Measurements from ENCODE around the gene TUBA4A.
A peak's percentile ranks its signal among the peaks of the same experiment; 100 is the strongest.
"Not testable (repeated sequence)": the region's sequence is repeated elsewhere in the genome, so short reads cannot be mapped to it uniquely, and the experiment has no call there.

Gene TUBA4A

GRCh38 chr2:219204425-219205164 is 49.1 kb downstream of the TUBA4A start:
- Histone ChIP-seq H3K36me3 (replicated peaks) (peaks cover 8% of the 10 kb centered on the region; the same call in 1 of the 2 replicates), H3K4me3 (no peak overlapping the region), H3K27me3 (ENCODE audit: low read depth) (no peaks in the 10 kb centered on the region), H3K4me1 (peaks cover 11% of the 10 kb centered on the region), H3K9me3 (0 out of 2 replicates have a peak, but pooled peaks cover 2% of the 10 kb centered on the region)
- in situ Hi-C loops (cut with MboI; ENCODE audit: low sequenced_read_pairs) = no loop called here
- no peak for DNase-seq (ENCODE audit: low spot score in 2 of 2)

- H3K27me3 ChIP-seq (ENCODE audit: low read depth); DNase-seq (ENCODE audit: low spot score in 2 of 2); H3K36me3 ChIP-seq (replicated peaks); H3K4me1 ChIP-seq; H3K4me3 ChIP-seq; in situ Hi-C loops (cut with MboI; ENCODE audit: low sequenced_read_pairs); H3K9me3 ChIP-seq: not testable (repeated sequence)
Observed at GRCh38 chr2:219201331-219201730, 52.4 kb downstream of the TUBA4A start.

- H3K36me3 ChIP-seq (replicated peaks); H3K9me3 ChIP-seq; H3K4me3 ChIP-seq; H3K4me1 ChIP-seq; H3K27me3 ChIP-seq (ENCODE audit: low read depth); in situ Hi-C loops (cut with MboI; ENCODE audit: low sequenced_read_pairs): not testable (repeated sequence)
- DNase-seq (ENCODE audit: low spot score in 2 of 2) = peak in 1 of 2 experiments; percentile 14
Observed at GRCh38 chr2:219200502-219201326, 53.0 kb downstream of the TUBA4A start.
